AG08395 (cell line): ENCODE results near the gene TPCN2.

ENCODE experiments used
- DNase-seq: peaks from one replicate; pipeline ENCODE4 v3.0.0; 2012; ENCODE audit warnings: mixed read lengths, low spot score

The TPCN2 gene

GRCh38 chr11:69010964-69011623, 37.6 kb upstream of the TPCN2 start:
- peak; percentile 92 for DNase-seq

GRCh38 chr11:69011624-69012091, 37.1 kb upstream of the TPCN2 start:
- DNase-seq, result no peak

- peak; percentile 38 for DNase-seq
These were observed 36.4 kb upstream of the TPCN2 start for GRCh38 chr11:69012092-69013008.

- DNase-seq, result peak; percentile 90
These were observed 35.5 kb upstream of the TPCN2 start, which contains the start of gene MRGPRF for GRCh38 chr11:69013009-69013951. Gene MRGPRF, minus strand, starts transcription at chr11:69013246. Its CDS starts 3,345 bp downstream, at chr11:69009901.

- DNase-seq, result no peak
These were observed 34.5 kb upstream of the TPCN2 start for GRCh38 chr11:69014084-69014851.

GRCh38 chr11:69014898-69015549, 33.7 kb upstream of the TPCN2 start:
- DNase-seq, result no peak

GRCh38 chr11:69017951-69018350, 30.8 kb upstream of the TPCN2 start:
- no peak for DNase-seq

- DNase-seq, result peak; percentile 84
These were observed 29.8 kb upstream of the TPCN2 start for GRCh38 chr11:69018924-69019323.

- no peak for DNase-seq
These were observed 26.5 kb upstream of the TPCN2 start for GRCh38 chr11:69022260-69022659.

GRCh38 chr11:69024509-69024908, 24.2 kb upstream of the TPCN2 start:
- no peak for DNase-seq

- no peak for DNase-seq
These were observed 20.9 kb upstream of the TPCN2 start for GRCh38 chr11:69027704-69028372.

- DNase-seq, result no peak
These were observed 18.4 kb upstream of the TPCN2 start for GRCh38 chr11:69030301-69030700.

- no peak for DNase-seq
These were observed 15.9 kb upstream of the TPCN2 start for GRCh38 chr11:69032833-69033232.

GRCh38 chr11:69033431-69033830, 15.3 kb upstream of the TPCN2 start:
- no peak for DNase-seq

GRCh38 chr11:69034123-69034867, 14.4 kb upstream of the TPCN2 start:
- DNase-seq, result no peak

GRCh38 chr11:69035150-69035945, 13.4 kb upstream of the TPCN2 start:
- no peak for DNase-seq

- DNase-seq, result no peak
These were observed 12.8 kb upstream of the TPCN2 start for GRCh38 chr11:69035946-69036340.

GRCh38 chr11:69037074-69037473, 11.7 kb upstream of the TPCN2 start:
- DNase-seq, result no peak
